ENCODE results near the gene RIOX2. TPM values are rescaled to one million over a fixed set of nuclear protein-coding genes. Genes with fewer than 3 reads are reported as not detected.

The RIOX2 gene
- total and polyA plus RNA-seq, 2 of the 13 experiments (the other 11 are each of a cell fraction or from before 2014, with no cell fraction given): 19.9 to 43.3 TPM

DNA sequence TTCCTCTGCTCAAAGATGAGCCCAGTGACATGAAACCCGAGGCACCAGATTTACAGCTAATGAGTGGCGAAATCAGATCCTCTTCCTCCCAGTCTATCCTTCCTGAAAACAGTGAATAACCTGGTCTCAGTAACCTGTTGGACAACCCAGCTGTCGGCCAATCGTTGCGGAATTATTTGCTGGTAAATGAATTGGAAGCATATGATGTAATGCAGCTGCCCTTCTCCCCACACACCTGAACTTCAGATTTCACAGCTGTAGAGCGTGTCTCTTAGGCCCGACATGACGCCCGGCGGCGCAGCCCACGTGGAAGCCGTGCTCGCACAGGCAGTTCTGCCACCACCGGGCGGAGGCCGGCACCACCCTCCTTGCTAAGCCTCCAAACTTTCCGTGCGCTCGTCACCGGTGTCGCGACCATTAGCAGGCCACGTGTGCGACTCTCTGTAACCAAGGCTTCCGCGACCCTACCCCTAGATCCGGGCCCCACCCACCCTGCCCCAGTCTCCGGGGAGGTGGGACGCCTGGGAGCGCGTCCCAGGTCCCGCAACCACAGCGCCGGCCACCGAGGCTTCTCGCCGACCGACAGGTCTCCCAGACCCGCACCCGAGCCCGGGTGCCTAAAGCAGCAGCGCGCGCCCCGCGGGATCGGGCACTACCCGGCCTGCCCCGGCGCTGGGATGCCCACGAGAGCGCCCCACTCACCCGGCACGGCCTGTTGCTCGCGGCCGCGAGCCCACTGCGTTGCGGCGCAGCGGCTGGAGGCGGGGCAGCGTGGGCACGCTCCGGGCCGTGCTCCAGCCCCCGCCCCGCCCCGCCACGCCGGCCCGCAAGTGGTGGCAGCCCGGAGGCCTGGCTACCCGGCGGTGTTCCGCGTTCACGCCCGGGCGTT lies at the start of gene RIOX2 (continued):
- TF ChIP-seq, protein P1, sequence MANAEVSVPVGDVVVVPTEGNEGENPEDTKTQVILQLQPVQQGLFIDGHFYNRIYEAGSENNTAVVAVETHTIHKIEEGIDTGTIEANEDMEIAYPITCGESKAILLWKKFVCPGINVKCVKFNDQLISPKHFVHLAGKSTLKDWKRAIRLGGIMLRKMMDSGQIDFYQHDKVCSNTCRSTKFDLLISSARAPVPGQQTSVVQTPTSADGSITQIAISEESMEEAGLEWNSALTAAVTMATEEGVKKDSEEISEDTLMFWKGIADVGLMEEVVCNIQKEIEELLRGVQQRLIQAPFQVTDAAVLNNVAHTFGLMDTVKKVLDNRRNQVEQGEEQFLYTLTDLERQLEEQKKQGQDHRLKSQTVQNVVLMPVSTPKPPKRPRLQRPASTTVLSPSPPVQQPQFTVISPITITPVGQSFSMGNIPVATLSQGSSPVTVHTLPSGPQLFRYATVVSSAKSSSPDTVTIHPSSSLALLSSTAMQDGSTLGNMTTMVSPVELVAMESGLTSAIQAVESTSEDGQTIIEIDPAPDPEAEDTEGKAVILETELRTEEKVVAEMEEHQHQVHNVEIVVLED (CRISPR knock-in tag; IDR thresholded peaks at IDR 0.05; ENCODE audit: borderline replicate concordance): peak; percentile 82
- TF ChIP-seq MXD4 (CRISPR knock-in tag; IDR thresholded peaks at IDR 0.05): peak; percentile 97
- peak; percentile 24; the same call in 1 of the 2 replicates for TF ChIP-seq TOPORS (CRISPR knock-in tag; IDR thresholded peaks at IDR 0.05)
- peak; percentile 42; the same call in 1 of the 2 replicates for TF ChIP-seq BRD4 (CRISPR knock-in tag; IDR thresholded peaks at IDR 0.05)
- TF ChIP-seq, protein P2, sequence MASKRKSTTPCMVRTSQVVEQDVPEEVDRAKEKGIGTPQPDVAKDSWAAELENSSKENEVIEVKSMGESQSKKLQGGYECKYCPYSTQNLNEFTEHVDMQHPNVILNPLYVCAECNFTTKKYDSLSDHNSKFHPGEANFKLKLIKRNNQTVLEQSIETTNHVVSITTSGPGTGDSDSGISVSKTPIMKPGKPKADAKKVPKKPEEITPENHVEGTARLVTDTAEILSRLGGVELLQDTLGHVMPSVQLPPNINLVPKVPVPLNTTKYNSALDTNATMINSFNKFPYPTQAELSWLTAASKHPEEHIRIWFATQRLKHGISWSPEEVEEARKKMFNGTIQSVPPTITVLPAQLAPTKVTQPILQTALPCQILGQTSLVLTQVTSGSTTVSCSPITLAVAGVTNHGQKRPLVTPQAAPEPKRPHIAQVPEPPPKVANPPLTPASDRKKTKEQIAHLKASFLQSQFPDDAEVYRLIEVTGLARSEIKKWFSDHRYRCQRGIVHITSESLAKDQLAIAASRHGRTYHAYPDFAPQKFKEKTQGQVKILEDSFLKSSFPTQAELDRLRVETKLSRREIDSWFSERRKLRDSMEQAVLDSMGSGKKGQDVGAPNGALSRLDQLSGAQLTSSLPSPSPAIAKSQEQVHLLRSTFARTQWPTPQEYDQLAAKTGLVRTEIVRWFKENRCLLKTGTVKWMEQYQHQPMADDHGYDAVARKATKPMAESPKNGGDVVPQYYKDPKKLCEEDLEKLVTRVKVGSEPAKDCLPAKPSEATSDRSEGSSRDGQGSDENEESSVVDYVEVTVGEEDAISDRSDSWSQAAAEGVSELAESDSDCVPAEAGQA (IDR thresholded peaks at IDR 0.05; ENCODE audit: low read depth): no peak
- TF ChIP-seq, protein P2 (CRISPR knock-in tag; IDR thresholded peaks at IDR 0.05; ENCODE audit: borderline replicate concordance): no peak
- no peak for TF ChIP-seq NONO (IDR thresholded peaks at IDR 0.05)
- TF ChIP-seq NONO (CRISPR knock-in tag; conservative IDR thresholded peaks at IDR 0.05): peak; percentile 72
- peak; percentile 81 for TF ChIP-seq ZNF225 (CRISPR knock-in tag; IDR thresholded peaks at IDR 0.05)
- TF ChIP-seq, protein P3, sequence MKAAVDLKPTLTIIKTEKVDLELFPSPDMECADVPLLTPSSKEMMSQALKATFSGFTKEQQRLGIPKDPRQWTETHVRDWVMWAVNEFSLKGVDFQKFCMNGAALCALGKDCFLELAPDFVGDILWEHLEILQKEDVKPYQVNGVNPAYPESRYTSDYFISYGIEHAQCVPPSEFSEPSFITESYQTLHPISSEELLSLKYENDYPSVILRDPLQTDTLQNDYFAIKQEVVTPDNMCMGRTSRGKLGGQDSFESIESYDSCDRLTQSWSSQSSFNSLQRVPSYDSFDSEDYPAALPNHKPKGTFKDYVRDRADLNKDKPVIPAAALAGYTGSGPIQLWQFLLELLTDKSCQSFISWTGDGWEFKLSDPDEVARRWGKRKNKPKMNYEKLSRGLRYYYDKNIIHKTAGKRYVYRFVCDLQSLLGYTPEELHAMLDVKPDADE (CRISPR knock-in tag; IDR thresholded peaks at IDR 0.05): no peak
- TF ChIP-seq, protein P4, sequence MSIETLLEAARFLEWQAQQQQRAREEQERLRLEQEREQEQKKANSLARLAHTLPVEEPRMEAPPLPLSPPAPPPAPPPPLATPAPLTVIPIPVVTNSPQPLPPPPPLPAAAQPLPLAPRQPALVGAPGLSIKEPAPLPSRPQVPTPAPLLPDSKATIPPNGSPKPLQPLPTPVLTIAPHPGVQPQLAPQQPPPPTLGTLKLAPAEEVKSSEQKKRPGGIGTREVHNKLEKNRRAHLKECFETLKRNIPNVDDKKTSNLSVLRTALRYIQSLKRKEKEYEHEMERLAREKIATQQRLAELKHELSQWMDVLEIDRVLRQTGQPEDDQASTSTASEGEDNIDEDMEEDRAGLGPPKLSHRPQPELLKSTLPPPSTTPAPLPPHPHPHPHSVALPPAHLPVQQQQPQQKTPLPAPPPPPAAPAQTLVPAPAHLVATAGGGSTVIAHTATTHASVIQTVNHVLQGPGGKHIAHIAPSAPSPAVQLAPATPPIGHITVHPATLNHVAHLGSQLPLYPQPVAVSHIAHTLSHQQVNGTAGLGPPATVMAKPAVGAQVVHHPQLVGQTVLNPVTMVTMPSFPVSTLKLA (IDR thresholded peaks at IDR 0.05): peak; percentile 67
- peak; percentile 13; the same call in 1 of the 2 replicates for TF ChIP-seq RAD21 (CRISPR knock-in tag; IDR thresholded peaks at IDR 0.05)
- TF ChIP-seq, protein P5, sequence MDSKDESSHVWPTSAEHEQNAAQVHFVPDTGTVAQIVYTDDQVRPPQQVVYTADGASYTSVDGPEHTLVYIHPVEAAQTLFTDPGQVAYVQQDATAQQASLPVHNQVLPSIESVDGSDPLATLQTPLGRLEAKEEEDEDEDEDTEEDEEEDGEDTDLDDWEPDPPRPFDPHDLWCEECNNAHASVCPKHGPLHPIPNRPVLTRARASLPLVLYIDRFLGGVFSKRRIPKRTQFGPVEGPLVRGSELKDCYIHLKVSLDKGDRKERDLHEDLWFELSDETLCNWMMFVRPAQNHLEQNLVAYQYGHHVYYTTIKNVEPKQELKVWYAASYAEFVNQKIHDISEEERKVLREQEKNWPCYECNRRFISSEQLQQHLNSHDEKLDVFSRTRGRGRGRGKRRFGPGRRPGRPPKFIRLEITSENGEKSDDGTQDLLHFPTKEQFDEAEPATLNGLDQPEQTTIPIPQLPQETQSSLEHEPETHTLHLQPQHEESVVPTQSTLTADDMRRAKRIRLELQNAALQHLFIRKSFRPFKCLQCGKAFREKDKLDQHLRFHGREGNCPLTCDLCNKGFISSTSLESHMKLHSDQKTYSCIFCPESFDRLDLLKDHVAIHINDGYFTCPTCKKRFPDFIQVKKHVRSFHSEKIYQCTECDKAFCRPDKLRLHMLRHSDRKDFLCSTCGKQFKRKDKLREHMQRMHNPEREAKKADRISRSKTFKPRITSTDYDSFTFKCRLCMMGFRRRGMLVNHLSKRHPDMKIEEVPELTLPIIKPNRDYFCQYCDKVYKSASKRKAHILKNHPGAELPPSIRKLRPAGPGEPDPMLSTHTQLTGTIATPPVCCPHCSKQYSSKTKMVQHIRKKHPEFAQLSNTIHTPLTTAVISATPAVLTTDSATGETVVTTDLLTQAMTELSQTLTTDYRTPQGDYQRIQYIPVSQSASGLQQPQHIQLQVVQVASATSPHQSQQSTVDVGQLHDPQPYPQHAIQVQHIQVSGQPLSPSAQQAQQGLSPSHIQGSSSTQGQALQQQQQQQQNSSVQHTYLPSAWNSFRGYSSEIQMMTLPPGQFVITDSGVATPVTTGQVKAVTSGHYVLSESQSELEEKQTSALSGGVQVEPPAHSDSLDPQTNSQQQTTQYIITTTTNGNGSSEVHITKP (CRISPR knock-in tag; IDR thresholded peaks at IDR 0.05; ENCODE audit: low read depth): 0 out of 2 replicates have a peak, but pooled peaks have one; percentile 2
- no peak for TF ChIP-seq CC2D1A (CRISPR knock-in tag; IDR thresholded peaks at IDR 0.05)

All from HepG2 (cell line).